Astrocyte (in vitro differentiated cells and primary cell): Measurements from ENCODE around the gene PCDH12.

Experiments
- EZH2 ChIP-seq: IDR thresholded peaks from 2 replicates; pipeline ENCODE4 v1.6.1; 2012; ENCODE audit warnings: mild to moderate bottlenecking, low read length, inconsistent platforms; ENCODE audit not compliant: insufficient read depth
- TF ChIP-seq, protein P1 (sequence below): IDR thresholded peaks from 2 replicates; pipeline ENCODE4 v1.5.1; 2011; ENCODE audit warnings: low read depth, mild to moderate bottlenecking, inconsistent platforms, low read length, moderate library complexity; ENCODE audit not compliant: insufficient read depth

DNA sequence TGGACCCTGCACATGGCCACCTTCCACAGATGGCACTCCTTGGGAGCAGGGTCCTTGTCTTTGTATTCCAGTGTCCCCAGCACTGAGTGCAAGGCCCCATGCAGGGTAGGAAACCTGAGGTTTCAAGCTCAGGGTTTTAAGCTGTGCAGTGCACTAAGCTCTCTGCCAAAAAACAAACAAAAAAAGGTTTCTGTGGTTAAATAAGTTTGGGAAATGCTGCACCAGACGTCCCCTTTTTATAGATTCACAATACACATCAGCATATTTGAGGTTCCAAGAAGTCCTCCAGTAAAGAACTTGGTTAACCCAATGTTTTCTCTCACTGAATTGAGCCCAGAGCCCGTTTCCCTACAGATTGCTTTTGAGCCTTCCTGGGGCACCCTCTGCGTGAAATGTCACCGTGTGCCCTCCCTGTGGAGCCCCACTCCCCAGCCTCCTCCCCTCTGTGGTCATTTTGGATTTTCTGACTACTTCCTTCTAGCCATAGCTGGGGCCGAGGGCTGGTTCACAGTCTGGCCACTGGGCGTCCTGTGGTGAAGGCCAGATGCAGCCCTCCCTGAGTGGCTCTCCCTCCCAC lies 17.2 kb downstream of the PCDH12 start:
- TF ChIP-seq, protein P1, sequence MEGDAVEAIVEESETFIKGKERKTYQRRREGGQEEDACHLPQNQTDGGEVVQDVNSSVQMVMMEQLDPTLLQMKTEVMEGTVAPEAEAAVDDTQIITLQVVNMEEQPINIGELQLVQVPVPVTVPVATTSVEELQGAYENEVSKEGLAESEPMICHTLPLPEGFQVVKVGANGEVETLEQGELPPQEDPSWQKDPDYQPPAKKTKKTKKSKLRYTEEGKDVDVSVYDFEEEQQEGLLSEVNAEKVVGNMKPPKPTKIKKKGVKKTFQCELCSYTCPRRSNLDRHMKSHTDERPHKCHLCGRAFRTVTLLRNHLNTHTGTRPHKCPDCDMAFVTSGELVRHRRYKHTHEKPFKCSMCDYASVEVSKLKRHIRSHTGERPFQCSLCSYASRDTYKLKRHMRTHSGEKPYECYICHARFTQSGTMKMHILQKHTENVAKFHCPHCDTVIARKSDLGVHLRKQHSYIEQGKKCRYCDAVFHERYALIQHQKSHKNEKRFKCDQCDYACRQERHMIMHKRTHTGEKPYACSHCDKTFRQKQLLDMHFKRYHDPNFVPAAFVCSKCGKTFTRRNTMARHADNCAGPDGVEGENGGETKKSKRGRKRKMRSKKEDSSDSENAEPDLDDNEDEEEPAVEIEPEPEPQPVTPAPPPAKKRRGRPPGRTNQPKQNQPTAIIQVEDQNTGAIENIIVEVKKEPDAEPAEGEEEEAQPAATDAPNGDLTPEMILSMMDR: no peak
- no peak for TF ChIP-seq EZH2
